WTC11 (cell line): Measurements from ENCODE around the gene QRFPR.

Experiments used
- CREB1 ChIP-seq: sonication (generic); formaldehyde crosslinking; IDR thresholded peaks from 2 replicates; pipeline ENCODE4 v1.8.0; 2023; ENCODE audit warnings: mild to moderate bottlenecking, missing genetic modification reagents
- CTCF ChIP-seq: fragments of 200-600 bp; IDR thresholded peaks from 2 replicates; pipeline ENCODE4 v1.8.0; 2022; ENCODE audit warnings: antibody characterized with exemption
- MYBL2 ChIP-seq: sonication (generic); formaldehyde crosslinking; IDR thresholded peaks from 2 replicates; pipeline ENCODE4 v1.8.1; 2023; ENCODE audit warnings: mild to moderate bottlenecking, moderate library complexity, missing genetic modification reagents
- NFE2L1 ChIP-seq: sonication (generic); formaldehyde crosslinking; IDR thresholded peaks from 2 replicates; pipeline ENCODE4 v1.8.1; 2023; ENCODE audit warnings: missing genetic modification reagents
- NFYB ChIP-seq: sonication (generic); formaldehyde crosslinking; conservative IDR thresholded peaks from 2 replicates; pipeline ENCODE4 v1.8.0; 2022; ENCODE audit warnings: low read depth, missing genetic modification reagents
- NR2C2 ChIP-seq: sonication (generic); formaldehyde crosslinking; IDR thresholded peaks from 2 replicates; pipeline ENCODE4 v1.8.0; 2022; ENCODE audit warnings: mild to moderate bottlenecking, missing genetic modification reagents
- SMAD4 ChIP-seq: sonication (generic); formaldehyde crosslinking; IDR thresholded peaks from 2 replicates; pipeline ENCODE4 v1.8.0; 2022; ENCODE audit warnings: mild to moderate bottlenecking, missing genetic modification reagents
- TCF7 ChIP-seq: sonication (generic); formaldehyde crosslinking; IDR thresholded peaks from 2 replicates; pipeline ENCODE4 v1.8.0; 2022; ENCODE audit warnings: mild to moderate bottlenecking, low read depth, missing genetic modification reagents, moderate library complexity

DNA sequence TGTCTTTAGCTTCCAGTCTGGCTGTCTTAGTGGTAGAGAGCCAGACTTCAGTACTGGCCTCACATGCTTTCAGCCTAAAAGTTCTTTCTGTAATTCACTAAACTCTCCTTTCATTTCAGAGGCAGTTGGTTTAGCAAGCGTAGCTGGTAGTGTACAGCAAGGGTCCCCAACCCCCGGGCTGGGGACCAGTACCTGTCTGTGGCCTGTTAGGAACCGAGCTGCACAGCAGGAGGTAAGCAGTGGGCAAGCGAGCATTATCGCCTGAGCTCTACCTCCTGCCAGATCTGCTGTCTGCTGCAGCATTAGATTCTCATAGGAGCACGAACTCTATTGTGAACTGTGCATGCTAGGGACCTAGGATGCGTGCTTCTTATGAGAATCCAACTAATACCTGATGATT is 72.0 kb downstream of the QRFPR start:
- TF ChIP-seq TCF7 (CRISPR knock-in tag) (no peak), CTCF (no peak), MYBL2 (no peak), SMAD4 (CRISPR knock-in tag) (no peak), NFYB (no peak), NFE2L1 (no peak), CREB1 (CRISPR knock-in tag) (no peak), NR2C2 (CRISPR knock-in tag) (no peak)
